Measurements from ENCODE around the gene TMEM97. TPM values are rescaled to one million over a fixed set of nuclear protein-coding genes. Genes with fewer than 3 reads are reported as not detected.
"Not testable (repeated sequence)": the region's sequence is repeated elsewhere in the genome, so short reads cannot be mapped to it uniquely, and the experiment has no call there.

Gene TMEM97
- total RNA-seq, 2 donors from 2014 or later: 11.8 to 127 TPM

DNA sequence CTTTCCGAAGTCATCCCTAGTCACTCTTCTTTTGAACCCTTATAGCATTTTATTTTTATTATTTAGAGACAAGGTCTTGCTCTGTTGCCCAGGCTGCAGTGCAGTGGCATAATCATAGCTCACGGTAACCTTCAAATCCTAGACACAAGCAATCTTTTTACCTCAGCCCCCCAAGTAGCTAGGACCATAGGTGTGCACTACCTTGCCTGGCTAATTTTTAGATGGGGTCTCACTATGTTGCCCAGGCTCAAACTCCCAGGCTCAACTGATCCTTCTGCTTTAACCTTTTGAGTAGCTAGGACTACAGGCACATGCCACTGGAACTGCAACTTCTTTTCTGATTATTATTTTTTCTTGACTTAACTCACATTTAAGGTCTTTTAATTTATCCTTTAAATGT is 33.0 kb upstream of the TMEM97 start:
- Histone ChIP-seq H3K4me1 (replicated peaks) (no peaks in the 10 kb centered on the region), H3K36me3 (no peaks in the 10 kb centered on the region), H3K4me3 (no peak overlapping the region), H3K9me3 (no peaks in the 10 kb centered on the region), H3K27me3 (replicated peaks; ENCODE audit: insufficient read depth) (no peaks in the 10 kb centered on the region), H3K27ac (no peak overlapping the region)
- no peak for TF ChIP-seq POLR2AphosphoS5 (IDR thresholded peaks at IDR 0.05)
- TF ChIP-seq, protein P1, sequence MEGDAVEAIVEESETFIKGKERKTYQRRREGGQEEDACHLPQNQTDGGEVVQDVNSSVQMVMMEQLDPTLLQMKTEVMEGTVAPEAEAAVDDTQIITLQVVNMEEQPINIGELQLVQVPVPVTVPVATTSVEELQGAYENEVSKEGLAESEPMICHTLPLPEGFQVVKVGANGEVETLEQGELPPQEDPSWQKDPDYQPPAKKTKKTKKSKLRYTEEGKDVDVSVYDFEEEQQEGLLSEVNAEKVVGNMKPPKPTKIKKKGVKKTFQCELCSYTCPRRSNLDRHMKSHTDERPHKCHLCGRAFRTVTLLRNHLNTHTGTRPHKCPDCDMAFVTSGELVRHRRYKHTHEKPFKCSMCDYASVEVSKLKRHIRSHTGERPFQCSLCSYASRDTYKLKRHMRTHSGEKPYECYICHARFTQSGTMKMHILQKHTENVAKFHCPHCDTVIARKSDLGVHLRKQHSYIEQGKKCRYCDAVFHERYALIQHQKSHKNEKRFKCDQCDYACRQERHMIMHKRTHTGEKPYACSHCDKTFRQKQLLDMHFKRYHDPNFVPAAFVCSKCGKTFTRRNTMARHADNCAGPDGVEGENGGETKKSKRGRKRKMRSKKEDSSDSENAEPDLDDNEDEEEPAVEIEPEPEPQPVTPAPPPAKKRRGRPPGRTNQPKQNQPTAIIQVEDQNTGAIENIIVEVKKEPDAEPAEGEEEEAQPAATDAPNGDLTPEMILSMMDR (IDR thresholded peaks at IDR 0.05): no peak
- TF ChIP-seq POLR2A (IDR thresholded peaks at IDR 0.05): no peak
- WGBS: 95% methylated on average over 2 of the region's 2 CpGs
- DNase-seq (ENCODE audit: low spot score): no peak
- intact Hi-C loops (cut with DNase I): no loop called here

DNA sequence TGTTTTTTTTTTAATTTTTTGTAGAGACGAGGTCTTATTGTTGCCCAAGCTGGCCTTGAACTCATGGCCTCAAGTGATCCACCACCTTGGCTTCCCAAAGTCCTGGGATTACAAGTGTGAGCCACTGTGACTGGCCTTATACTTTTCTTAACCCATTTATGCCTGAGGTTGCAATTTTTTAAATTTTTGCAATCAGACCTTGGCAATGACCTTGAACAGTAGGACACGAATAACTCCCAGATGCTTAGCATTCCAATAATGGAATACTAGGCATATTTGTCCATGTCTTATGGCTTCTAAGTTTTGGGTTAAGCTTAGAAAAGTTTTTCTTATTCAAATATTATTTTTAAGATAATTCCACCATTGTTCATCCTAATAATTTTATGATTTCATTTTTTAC is 28.3 kb upstream of the TMEM97 start:
- no peak for DNase-seq (ENCODE audit: low spot score)
- TF ChIP-seq, protein P1 (IDR thresholded peaks at IDR 0.05): no peak
- TF ChIP-seq POLR2AphosphoS5 (IDR thresholded peaks at IDR 0.05): no peak
- no peak for TF ChIP-seq POLR2A (IDR thresholded peaks at IDR 0.05)
- Histone ChIP-seq H3K4me1 (replicated peaks) (no peaks in the 10 kb centered on the region), H3K27me3 (replicated peaks; ENCODE audit: insufficient read depth) (no peaks in the 10 kb centered on the region), H3K36me3 (no peaks in the 10 kb centered on the region), H3K27ac (no peak overlapping the region), H3K4me3 (no peak overlapping the region), H3K9me3 (no peaks in the 10 kb centered on the region)
- intact Hi-C loops (cut with DNase I): no loop called here
- 81% methylated on average over 2 of the region's 2 CpGs for WGBS

DNA sequence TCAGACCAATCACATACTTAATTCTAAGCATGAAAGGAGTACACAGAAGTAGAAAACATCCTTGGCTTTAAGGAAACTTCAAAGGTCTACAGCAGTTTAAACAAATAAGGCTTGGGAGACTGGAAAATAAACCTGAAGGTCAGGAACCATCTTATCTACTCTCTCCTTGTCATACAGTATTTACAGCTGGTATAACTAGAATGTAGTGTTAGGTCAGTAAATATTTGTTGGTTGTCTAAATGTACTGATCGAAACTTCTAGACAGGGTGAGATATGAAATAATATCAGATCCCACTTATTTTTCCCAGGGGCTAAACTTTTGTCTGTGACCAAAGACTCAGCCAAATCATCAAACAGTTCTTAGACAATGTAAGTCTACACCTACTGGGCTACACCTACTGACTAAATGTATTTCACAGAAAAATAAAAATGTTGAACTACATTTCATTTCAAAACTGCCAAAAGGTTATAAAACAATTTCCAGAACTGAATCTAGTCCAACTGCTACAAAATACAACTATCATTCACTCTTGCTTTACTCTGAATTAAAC is 27.1 kb upstream of the TMEM97 start:
- 48% methylated on average over 1 of the region's 1 CpG for WGBS

DNA sequence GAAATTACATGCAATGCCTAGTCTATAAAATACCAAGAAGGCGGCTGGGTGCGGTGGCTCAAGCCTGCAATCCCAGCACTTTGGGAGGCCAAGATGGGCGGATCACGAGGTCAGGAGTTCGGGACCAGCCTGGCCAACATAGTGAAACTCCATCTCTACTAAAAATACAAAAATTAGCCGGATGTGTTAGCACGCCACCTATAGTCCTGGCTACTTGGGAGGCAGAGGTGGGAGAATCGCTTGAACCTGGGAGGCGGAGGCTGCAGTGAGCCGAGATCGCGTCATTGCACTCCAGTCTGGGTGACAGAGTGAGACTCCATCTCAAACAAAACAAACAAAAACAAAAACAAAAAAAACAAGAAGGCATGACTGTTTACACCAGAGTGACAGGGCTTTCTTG is 26.1 kb upstream of the TMEM97 start:
- H3K4me1 ChIP-seq (replicated peaks); H3K27me3 ChIP-seq (replicated peaks; ENCODE audit: insufficient read depth); H3K9me3 ChIP-seq; H3K4me3 ChIP-seq; H3K27ac ChIP-seq; H3K36me3 ChIP-seq; DNase-seq (ENCODE audit: low spot score); intact Hi-C loops (cut with DNase I): not testable (repeated sequence)
- WGBS: 81% methylated on average over 12 of the region's 12 CpGs

More for the DNA sequence above, 27.1 kb upstream of the TMEM97 start:
- Histone ChIP-seq H3K27ac (no peak overlapping the region), H3K27me3 (replicated peaks; ENCODE audit: insufficient read depth) (no peaks in the 10 kb centered on the region), H3K36me3 (no peaks in the 10 kb centered on the region), H3K9me3 (no peaks in the 10 kb centered on the region), H3K4me1 (replicated peaks) (no peaks in the 10 kb centered on the region), H3K4me3 (no peak overlapping the region)
- intact Hi-C loops (cut with DNase I): no loop called here
- TF ChIP-seq POLR2A (IDR thresholded peaks at IDR 0.05) (no peak), POLR2AphosphoS5 (IDR thresholded peaks at IDR 0.05) (no peak)
- TF ChIP-seq, protein P1 (IDR thresholded peaks at IDR 0.05): no peak
- DNase-seq (ENCODE audit: low spot score): no peak

DNA sequence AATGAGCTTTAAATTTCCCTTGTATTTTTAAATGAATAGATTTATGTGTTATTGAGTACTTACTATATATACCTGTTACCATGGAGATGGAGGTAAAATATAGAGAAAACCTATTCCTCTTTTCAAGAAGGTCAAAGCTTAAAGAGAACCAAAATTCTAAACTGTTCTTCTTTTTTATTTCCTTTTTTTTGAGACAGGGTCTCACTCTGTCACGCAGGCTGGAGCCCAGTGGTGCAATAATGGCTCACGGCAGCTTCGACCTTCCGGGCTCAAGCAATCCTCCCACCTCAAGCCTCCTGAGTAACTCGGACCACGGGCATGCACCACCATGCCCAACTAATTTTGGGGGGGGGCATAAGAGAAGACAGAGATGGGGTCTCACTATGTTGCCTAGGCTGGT is 25.0 kb upstream of the TMEM97 start:
- intact Hi-C loops (cut with DNase I): no loop called here
- DNase-seq (ENCODE audit: low spot score): no peak
- TF ChIP-seq POLR2A (IDR thresholded peaks at IDR 0.05) (no peak), POLR2AphosphoS5 (IDR thresholded peaks at IDR 0.05) (no peak)
- TF ChIP-seq, protein P1 (IDR thresholded peaks at IDR 0.05): no peak
- Histone ChIP-seq H3K9me3 (no peaks in the 10 kb centered on the region), H3K27me3 (replicated peaks; ENCODE audit: insufficient read depth) (no peaks in the 10 kb centered on the region), H3K4me1 (replicated peaks) (no peaks in the 10 kb centered on the region), H3K36me3 (no peaks in the 10 kb centered on the region), H3K27ac (no peak overlapping the region), H3K4me3 (no peak overlapping the region)
- 92% methylated on average over 6 of the region's 6 CpGs for WGBS

All from prostate gland (tissue), 2 donors.